Measurements from ENCODE around the gene ALKBH4.
A peak's percentile ranks its signal among the peaks of the same experiment; 100 is the strongest.
"Not testable (repeated sequence)": the region's sequence is repeated elsewhere in the genome, so short reads cannot be mapped to it uniquely, and the experiment has no call there.

Gene ALKBH4

GRCh38 chr7:102426268-102427018 lies 38.2 kb downstream of the ALKBH4 start:
- peak; percentile 38 for DNase-seq (ENCODE audit: low read depth)

GRCh38 chr7:102425639-102426267 lies 38.9 kb downstream of the ALKBH4 start:
- peak; percentile 72 for DNase-seq (ENCODE audit: low read depth)

- DNase-seq (ENCODE audit: low read depth) = no peak
Measured at GRCh38 chr7:102424787-102425218, 39.9 kb downstream of the ALKBH4 start.

DNA sequence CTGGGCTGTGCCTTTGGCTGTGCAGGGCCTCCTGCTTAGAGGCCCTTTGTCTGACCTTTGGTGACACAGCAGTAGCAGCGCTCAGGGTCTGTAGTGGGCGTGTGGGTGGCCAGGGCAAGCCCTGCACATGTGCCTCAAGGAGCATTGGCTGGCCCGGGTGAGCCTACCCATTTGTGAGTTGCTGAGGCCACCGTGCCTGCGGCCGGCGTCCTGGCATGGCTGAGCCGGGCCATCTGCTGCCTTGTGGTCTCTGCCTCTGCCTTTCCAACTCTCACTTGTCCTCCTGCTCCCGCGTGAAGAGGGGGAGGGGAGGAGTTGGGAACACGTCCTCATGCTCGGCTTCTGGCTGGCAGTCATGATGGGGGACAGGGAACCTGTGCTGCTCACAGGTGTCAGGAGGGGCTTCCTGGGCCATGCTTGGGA lies 40.5 kb downstream of the ALKBH4 start:
- no peak for DNase-seq (ENCODE audit: low read depth)

DNA sequence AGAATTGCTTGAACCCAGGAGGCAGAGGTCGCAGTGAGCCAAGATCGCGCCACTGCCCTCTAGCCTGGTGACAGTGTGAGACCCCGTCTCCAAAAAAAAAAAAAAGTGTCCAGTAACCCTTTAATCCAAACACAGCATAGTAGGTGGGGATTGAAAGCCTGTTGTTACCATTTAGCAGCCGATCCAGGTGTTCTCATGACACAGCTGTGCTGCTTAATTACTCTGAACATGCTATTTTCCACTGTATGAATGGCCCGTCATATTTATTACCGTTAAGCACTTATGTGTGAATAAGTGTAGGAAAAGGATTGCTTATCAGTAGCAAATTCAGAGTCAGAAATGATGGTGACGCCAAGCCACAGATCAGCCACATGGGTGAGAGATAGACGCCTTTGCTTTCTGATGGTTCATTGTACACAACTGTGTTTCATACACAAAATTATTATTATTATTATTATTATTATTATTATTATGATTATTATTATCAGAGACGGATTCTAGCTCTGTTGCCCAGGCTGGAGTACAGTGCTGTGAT lies 42.9 kb downstream of the ALKBH4 start:
- no peak for DNase-seq (ENCODE audit: low read depth)

GRCh38 chr7:102418592-102418991 lies 46.1 kb downstream of the ALKBH4 start:
- DNase-seq (ENCODE audit: low read depth) = no peak

DNA sequence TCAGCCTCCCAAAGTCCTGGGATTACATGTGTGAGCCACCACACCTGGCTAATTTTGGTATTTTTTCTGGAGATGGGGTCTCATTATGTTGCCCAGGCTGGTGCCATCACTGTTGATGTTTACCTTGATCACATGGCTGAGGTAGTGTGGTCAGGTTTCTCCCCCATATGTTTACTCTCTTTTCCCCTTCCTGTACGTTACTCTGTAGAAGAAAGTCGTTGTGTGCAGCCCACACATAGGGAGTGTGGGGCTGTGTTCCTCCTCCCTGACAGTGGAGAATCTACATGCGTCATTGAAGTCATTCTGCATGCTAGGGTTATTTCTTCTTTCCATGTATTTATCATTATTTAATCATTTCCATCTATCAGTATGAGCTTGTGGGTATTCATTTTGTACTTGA lies 47.6 kb downstream of the ALKBH4 start:
- DNase-seq (ENCODE audit: low read depth) = no peak

GRCh38 chr7:102416406-102416805 lies 48.3 kb downstream of the ALKBH4 start:
- no peak for DNase-seq (ENCODE audit: low read depth)

DNA sequence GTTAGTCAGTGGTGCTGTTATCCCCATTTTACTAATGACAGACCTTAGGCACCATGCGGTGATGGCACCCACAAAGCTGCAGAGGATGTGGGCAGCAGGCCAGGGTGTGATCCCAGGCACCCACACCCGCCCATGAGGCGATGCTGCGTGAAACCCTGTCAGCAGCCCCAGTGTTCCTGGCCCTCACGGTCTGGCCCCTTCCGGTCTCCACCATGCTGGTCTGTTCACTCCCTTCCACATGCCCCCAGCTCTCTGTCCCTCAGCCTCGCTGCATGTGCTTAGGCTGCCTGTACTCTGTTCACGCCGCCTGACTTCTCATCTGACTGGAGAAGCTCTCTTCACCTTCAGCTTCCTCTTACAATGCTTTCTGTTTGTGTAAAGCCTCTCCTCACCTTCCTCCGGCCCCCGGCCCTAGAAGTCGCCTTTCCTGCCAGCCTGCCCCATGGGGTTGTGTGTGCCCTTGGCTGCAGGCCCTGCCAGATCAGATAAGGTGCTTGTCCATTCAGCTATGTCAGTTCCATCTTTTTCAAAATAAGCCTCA lies 48.9 kb downstream of the ALKBH4 start:
- DNase-seq (ENCODE audit: low read depth) = peak; percentile 36

- DNase-seq (ENCODE audit: low read depth) = no peak
Measured at GRCh38 chr7:102413611-102414010, 51.1 kb downstream of the ALKBH4 start.

DNA sequence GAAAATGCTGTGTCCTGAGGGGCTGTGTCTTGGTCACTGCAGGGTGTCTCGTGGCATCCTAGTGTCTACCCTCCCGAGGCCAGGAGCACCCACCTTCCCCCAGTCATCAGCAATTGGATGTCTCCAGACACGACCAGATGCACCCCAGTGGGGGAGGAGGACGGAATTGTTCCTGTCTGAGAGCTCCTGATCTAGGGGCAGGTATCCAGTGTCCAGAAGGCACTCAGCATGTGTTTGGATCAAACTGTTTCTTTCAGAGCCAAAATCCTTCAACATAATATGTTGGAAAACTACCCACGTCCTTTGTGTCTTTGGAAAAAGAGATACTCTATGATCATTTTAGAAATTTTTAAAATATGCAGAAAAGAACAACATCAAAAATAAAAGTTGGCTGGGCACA lies 51.6 kb downstream of the ALKBH4 start:
- DNase-seq (ENCODE audit: low read depth) = no peak

- DNase-seq (ENCODE audit: low read depth) = peak; percentile 51
Measured at GRCh38 chr7:102412548-102412947, 52.1 kb downstream of the ALKBH4 start.

- DNase-seq (ENCODE audit: low read depth) = no peak
Measured at GRCh38 chr7:102410918-102411317, 53.7 kb downstream of the ALKBH4 start.

DNA sequence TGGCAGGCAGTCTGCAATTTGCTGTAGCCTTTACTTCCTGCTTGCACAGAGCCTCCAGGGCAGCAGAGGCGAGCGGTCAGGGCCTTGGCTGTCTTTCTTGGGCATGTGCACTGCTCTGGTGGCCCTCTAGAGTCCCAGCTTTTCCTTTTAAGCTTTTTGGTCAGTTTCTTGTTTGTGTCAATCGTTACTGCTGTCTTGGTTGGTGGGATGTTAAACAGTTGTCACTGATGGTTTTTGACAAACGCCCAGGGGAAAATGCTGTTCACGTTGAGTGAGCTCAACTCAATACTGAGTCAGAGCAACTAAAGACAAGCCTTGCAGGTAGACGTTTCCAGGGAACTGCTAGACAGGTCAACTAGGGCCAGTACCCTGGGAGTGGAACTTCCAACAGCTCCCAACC lies 54.5 kb downstream of the ALKBH4 start:
- no peak for DNase-seq (ENCODE audit: low read depth)

DNA sequence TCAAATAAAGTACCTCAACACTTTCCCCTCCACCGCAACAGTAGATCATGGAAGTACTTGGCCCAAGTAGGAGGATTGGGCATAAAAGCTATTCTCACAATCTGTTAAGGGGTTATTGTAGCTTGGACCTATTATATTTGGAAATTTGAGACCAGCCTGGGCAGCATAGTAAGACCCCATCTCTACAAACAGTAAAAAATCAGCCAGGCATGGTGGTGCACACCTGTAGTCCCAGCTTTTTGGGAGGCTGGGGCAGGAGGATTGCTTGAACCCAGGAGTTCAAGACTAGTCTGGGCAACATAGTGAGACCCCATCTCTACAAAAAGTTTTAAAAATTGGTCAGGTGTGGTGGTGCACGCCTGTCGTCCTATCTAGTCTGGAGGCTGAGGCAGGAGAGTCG lies 55.3 kb downstream of the ALKBH4 start:
- DNase-seq (ENCODE audit: low read depth) = no peak

GRCh38 chr7:102408530-102408929 lies 56.1 kb downstream of the ALKBH4 start:
- DNase-seq (ENCODE audit: low read depth) = not testable (repeated sequence)

DNA sequence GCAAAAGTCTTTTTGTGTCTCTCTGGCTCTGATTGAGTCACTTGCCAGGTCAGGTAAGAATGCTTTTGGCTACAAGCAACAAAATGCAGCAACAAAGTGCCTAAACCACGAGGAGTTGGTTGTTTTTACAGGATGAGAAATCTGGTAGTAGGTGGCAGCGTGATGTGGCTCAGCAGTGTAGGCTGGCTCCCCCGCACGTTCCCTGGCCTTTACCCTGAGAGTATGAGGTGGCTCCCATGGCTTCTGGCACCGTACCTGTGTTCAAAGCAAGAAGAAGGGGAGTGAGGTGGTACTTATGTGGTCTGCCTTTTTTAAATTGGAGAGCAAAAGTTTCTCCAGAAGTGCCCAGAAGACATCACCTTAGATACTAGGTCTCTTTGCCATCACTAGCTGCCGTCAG lies 56.8 kb downstream of the ALKBH4 start:
- DNase-seq (ENCODE audit: low read depth) = no peak

All from activated T-cell treated with anti-CD3 and anti-CD28 coated beads for 1 hour (primary cell).